Progenitor cell of endocrine pancreas (in vitro differentiated cells): ENCODE results near the gene PIM2. TPM values are rescaled to one million over a fixed set of nuclear protein-coding genes. Genes with fewer than 3 reads are reported as not detected.
A peak's percentile ranks its signal among the peaks of the same experiment; 100 is the strongest.

Experiments used
- DNase-seq: peaks from one replicate; pipeline ENCODE4 v3.0.0; 2021; ENCODE audit warnings: low spot score; ENCODE audit not compliant: unreplicated experiment
- H3K27ac Mint-ChIP-seq: 2 replicates; pipeline ENCODE4 v1.8.0; 2021; ENCODE audit warnings: mild to moderate bottlenecking, moderate library complexity, mixed read lengths
- H3K27me3 Mint-ChIP-seq: 2 replicates; pipeline ENCODE4 v1.8.0; 2021; ENCODE audit warnings: mixed read lengths
- H3K36me3 Mint-ChIP-seq: 2 replicates; pipeline ENCODE4 v1.8.0; 2022; ENCODE audit warnings: mixed read lengths; ENCODE audit not compliant: insufficient read depth
- H3K4me1 Mint-ChIP-seq: 2 replicates; pipeline ENCODE4 v1.8.0; 2021; ENCODE audit warnings: low read depth, mixed read lengths
- H3K4me3 Mint-ChIP-seq: 2 replicates; pipeline ENCODE4 v1.8.0; 2021; ENCODE audit warnings: low read depth, mild to moderate bottlenecking, moderate library complexity, mixed read lengths
- H3K9me3 Mint-ChIP-seq: 2 replicates; pipeline ENCODE4 v1.8.0; 2021; ENCODE audit warnings: low read depth, mixed read lengths
- total RNA-seq: library from RNA; stranded (reverse); gene quantifications from 2 replicates; pipeline ENCODE4 v1.2.1, GENCODE V29; 2021
- TF ChIP-seq, protein P1 (sequence below): fragments of 200-600 bp; sonication (generic); IDR thresholded peaks from one replicate; pipeline ENCODE4 v1.5.0; 2021; ENCODE audit warnings: antibody characterized with exemption, mild to moderate bottlenecking; ENCODE audit not compliant: unreplicated experiment

The PIM2 gene
- total RNA-seq, 1 donor from 2014 or later = 10.4 TPM

DNA sequence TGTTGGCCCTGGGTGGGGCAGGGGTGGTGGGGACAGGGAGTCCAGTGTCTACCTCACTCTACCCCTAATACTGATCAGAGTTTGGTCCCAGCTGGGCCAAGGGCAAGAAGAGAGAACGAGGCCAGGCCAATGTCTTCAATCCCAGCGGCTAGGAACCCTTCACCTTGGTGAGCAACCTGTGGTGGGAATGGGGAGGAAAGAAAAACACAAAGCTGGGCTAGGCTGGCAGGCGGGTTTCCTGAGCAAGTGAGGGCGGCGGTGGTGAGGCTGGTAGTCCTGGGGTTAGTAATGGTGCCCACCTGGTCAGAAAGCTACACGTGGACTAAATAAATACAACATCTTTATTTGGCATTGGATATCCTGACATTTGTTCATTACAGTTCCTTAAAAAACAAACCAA lies 15.5 kb downstream of the PIM2 start:
- no peaks in the 10 kb centered on the region for H3K27me3 Mint-ChIP-seq
- H3K9me3 Mint-ChIP-seq = no peaks in the 10 kb centered on the region
- no peak overlapping the region for H3K27ac Mint-ChIP-seq
- H3K4me1 Mint-ChIP-seq = no peaks in the 10 kb centered on the region
- H3K36me3 Mint-ChIP-seq = peaks cover 6% of the 10 kb centered on the region
- no peak for DNase-seq
- no peak overlapping the region for H3K4me3 Mint-ChIP-seq
- TF ChIP-seq, protein P1, sequence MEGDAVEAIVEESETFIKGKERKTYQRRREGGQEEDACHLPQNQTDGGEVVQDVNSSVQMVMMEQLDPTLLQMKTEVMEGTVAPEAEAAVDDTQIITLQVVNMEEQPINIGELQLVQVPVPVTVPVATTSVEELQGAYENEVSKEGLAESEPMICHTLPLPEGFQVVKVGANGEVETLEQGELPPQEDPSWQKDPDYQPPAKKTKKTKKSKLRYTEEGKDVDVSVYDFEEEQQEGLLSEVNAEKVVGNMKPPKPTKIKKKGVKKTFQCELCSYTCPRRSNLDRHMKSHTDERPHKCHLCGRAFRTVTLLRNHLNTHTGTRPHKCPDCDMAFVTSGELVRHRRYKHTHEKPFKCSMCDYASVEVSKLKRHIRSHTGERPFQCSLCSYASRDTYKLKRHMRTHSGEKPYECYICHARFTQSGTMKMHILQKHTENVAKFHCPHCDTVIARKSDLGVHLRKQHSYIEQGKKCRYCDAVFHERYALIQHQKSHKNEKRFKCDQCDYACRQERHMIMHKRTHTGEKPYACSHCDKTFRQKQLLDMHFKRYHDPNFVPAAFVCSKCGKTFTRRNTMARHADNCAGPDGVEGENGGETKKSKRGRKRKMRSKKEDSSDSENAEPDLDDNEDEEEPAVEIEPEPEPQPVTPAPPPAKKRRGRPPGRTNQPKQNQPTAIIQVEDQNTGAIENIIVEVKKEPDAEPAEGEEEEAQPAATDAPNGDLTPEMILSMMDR = no peak

DNA sequence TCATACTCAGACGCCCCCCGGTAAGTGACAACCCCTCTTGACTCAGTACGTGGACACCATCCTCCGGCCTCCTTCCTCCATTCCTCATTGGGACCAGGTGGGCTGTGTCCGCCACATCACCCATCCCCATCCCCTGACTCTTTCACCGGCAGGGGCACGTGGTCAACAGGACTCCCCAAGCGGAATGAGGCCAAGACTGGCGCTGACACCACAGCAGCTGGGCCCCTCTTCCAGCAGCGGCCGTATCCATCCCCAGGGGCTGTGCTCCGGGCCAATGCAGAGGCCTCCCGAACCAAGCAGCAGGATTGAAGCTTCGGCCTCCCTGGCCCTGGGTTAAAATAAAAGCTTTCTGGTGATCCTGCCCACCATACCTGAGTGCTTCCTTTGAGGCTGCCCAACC lies 16.0 kb downstream of the PIM2 start:
- no peak for DNase-seq
- H3K36me3 Mint-ChIP-seq = peaks cover 6% of the 10 kb centered on the region
- H3K4me3 Mint-ChIP-seq = no peak overlapping the region
- H3K27ac Mint-ChIP-seq = no peak overlapping the region
- H3K9me3 Mint-ChIP-seq = no peaks in the 10 kb centered on the region
- H3K27me3 Mint-ChIP-seq = no peaks in the 10 kb centered on the region
- peaks cover 1% of the 10 kb centered on the region for H3K4me1 Mint-ChIP-seq
- TF ChIP-seq, protein P1 = no peak

DNA sequence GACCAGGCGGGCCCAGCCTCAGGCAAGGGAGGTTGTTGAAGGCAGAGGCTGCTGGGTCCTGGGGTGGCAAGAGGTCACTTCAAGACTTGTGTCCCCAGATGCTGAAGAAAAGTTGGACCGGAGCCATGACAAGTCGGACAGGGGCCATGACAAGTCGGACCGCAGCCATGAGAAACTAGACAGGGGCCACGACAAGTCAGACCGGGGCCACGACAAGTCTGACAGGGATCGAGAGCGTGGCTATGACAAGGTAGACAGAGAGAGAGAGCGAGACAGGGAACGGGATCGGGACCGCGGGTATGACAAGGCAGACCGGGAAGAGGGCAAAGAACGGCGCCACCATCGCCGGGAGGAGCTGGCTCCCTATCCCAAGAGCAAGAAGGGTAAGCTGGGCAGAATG lies 16.7 kb downstream of the PIM2 start:
- H3K36me3 Mint-ChIP-seq = peaks cover 6% of the 10 kb centered on the region
- DNase-seq = no peak
- no peaks in the 10 kb centered on the region for H3K9me3 Mint-ChIP-seq
- peaks cover 1% of the 10 kb centered on the region for H3K4me1 Mint-ChIP-seq
- TF ChIP-seq, protein P1 = no peak
- H3K27me3 Mint-ChIP-seq = no peaks in the 10 kb centered on the region
- H3K4me3 Mint-ChIP-seq = no peak overlapping the region
- peak overlapping the region; percentile 5 for H3K27ac Mint-ChIP-seq

DNA sequence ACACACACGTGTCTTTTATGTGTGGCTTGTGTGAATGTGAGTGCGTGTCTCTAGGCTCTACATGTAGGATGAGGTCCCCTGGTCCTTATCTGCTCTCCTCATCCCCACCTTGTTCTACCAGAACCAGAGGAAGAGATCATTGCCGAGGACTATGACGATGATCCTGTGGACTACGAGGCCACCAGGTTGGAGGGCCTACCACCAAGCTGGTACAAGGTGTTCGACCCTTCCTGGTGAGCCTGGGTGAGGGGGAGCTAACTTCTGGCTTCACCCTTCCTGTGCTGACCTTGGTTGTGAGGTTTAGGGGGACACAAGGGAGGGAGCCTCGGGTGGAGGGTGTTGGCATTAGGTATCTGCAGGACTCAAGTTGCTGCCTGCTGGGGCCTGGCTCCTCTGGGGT lies 17.8 kb downstream of the PIM2 start:
- Mint-ChIP-seq H3K4me3 (no peak overlapping the region), H3K27me3 (no peaks in the 10 kb centered on the region), H3K9me3 (no peaks in the 10 kb centered on the region), H3K36me3 (peaks cover 6% of the 10 kb centered on the region), H3K4me1 (peaks cover 5% of the 10 kb centered on the region), H3K27ac (no peak overlapping the region)
- DNase-seq = no peak
- TF ChIP-seq, protein P1 = no peak

DNA sequence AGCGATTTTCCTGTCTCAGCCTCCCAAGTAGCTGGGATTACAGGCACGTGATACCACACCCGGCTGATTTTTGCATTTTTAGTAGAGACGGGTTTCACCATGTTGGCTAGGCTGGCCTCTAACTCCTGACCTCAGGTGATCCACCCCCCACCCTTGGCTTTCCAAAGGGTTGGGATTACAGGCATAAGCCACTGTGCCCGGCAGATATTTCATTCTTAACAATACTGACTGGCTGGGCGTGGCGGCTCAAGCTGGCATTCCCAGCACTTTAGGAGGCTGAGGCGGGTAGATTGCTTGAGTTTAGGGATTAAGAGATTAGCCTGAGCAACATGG lies 19.8 kb downstream of the PIM2 start:
- no peak overlapping the region for H3K27ac Mint-ChIP-seq
- TF ChIP-seq, protein P1 = no peak
- DNase-seq = no peak
- peaks cover 7% of the 10 kb centered on the region for H3K4me1 Mint-ChIP-seq
- H3K27me3 Mint-ChIP-seq = no peaks in the 10 kb centered on the region
- peaks cover 6% of the 10 kb centered on the region for H3K9me3 Mint-ChIP-seq
- peak overlapping the region; percentile 38 for H3K4me3 Mint-ChIP-seq
- peaks cover 4% of the 10 kb centered on the region for H3K36me3 Mint-ChIP-seq
